Right renal pelvis (tissue), 4 donors: Measurements from ENCODE around the gene STX4. TPM values are rescaled to one million over a fixed set of nuclear protein-coding genes. Genes with fewer than 3 reads are reported as not detected.
"Not testable (repeated sequence)": the region's sequence is repeated elsewhere in the genome, so short reads cannot be mapped to it uniquely, and the experiment has no call there.

Source experiments
- DNase-seq, 4 donors: peaks; one replicate each; pipeline ENCODE4 v3.0.0-alpha.2; 2013; ENCODE audit warnings: low read depth in 4 of 4, low spot score in 3 of 4, missing footprints in 1 of 4
- polyA plus RNA-seq, 4 donors: library from polyadenylated mRNA; unstranded; fragments of 120-200 nt; gene quantifications; one replicate each; pipeline ENCODE4 v1.2.1, GENCODE V29; 2013; ENCODE audit not compliant: insufficient read length in 4 of 4

Gene STX4
- polyA plus RNA-seq, 4 donors, result 31.8 to 41.9 (median 35.2) TPM

GRCh38 chr16:31017756-31018155 is 15.6 kb upstream of the STX4 start:
- not testable (repeated sequence) for DNase-seq

- no peak for DNase-seq
These were observed 12.8 kb upstream of the STX4 start for GRCh38 chr16:31020536-31020935.

- DNase-seq, result no peak
These were observed 10.7 kb upstream of the STX4 start for GRCh38 chr16:31022544-31023251.

- no peak for DNase-seq
These were observed 10.1 kb upstream of the STX4 start for GRCh38 chr16:31023252-31023602.

- DNase-seq, result no peak
These were observed 9.6 kb upstream of the STX4 start for GRCh38 chr16:31023627-31024226.

- no peak for DNase-seq
These were observed 8.0 kb upstream of the STX4 start for GRCh38 chr16:31025339-31025738.

GRCh38 chr16:31029272-31029671 is 4.1 kb upstream of the STX4 start:
- no peak for DNase-seq

GRCh38 chr16:31031276-31031675 is 2.1 kb upstream of the STX4 start:
- no peak for DNase-seq

GRCh38 chr16:31033709-31034492 is 543 bp downstream of the STX4 start:
- DNase-seq, result peak; percentile 65 to 73 (median 68)

GRCh38 chr16:31036691-31037090 is 3.3 kb downstream of the STX4 start:
- DNase-seq, result no peak

- DNase-seq, result no peak
These were observed 5.6 kb downstream of the STX4 start for GRCh38 chr16:31038993-31039392.

- DNase-seq, result no peak
These were observed 9.5 kb downstream of the STX4 start for GRCh38 chr16:31042866-31043265.

GRCh38 chr16:31043352-31043751 is 10.0 kb downstream of the STX4 start:
- no peak for DNase-seq

- no peak for DNase-seq
These were observed 10.6 kb downstream of the STX4 start for GRCh38 chr16:31043898-31044481.

GRCh38 chr16:31050280-31051030 is 17.1 kb downstream of the STX4 start:
- DNase-seq, result no peak

- DNase-seq, result no peak
These were observed 18.8 kb downstream of the STX4 start for GRCh38 chr16:31052114-31052513.

- no peak for DNase-seq
These were observed 22.3 kb downstream of the STX4 start for GRCh38 chr16:31055613-31056012.

GRCh38 chr16:31061126-31061812 is 27.9 kb downstream of the STX4 start:
- no peak for DNase-seq

- no peak for DNase-seq
These were observed 28.6 kb downstream of the STX4 start for GRCh38 chr16:31061813-31062440.

GRCh38 chr16:31063495-31063842 is 30.1 kb downstream of the STX4 start:
- DNase-seq, result no peak
